NB4 (cell line): ENCODE results near the gene EVX1.

Experiments
- CTCF ChIP-seq: IDR thresholded peaks from one replicate; pipeline ENCODE4 v1.5.1; 2012; ENCODE audit warnings: low read depth, low read length
- MAX ChIP-seq: IDR thresholded peaks from 2 replicates; pipeline ENCODE4 v1.6.1; 2011; ENCODE audit warnings: low read depth, low read length
- MYC ChIP-seq: IDR thresholded peaks from 2 replicates; pipeline ENCODE4 v1.6.1; 2011; ENCODE audit warnings: low read depth, low read length
- POLR2A ChIP-seq: IDR thresholded peaks from 2 replicates; pipeline ENCODE4 v1.6.1; 2011; ENCODE audit warnings: mild to moderate bottlenecking; ENCODE audit not compliant: insufficient read length; ENCODE audit errors: extremely low read depth

GRCh38 chr7:27203365-27203953, 39.1 kb upstream of the EVX1 start:
- TF ChIP-seq CTCF = no peak
- TF ChIP-seq POLR2A = no peak
- TF ChIP-seq MAX = no peak
- TF ChIP-seq MYC = no peak
